H1 (cell line): ENCODE measurements around the gene ORC2. TPM values are rescaled to one million over a fixed set of nuclear protein-coding genes. Genes with fewer than 3 reads are reported as not detected.

ENCODE experiments used
- CTCF ChIA-PET: fragments of 300-600 bp; sonication (Branson Sonifier 250); formaldehyde crosslinking; loops from one replicate; lab custom pipeline; 2021; ENCODE audit not compliant: partially characterized antibody; lab: Charles Lee
- POLR2A ChIA-PET: fragments of 300-600 bp; sonication (Branson Sonifier 250); formaldehyde crosslinking; loops from one replicate; lab custom pipeline; 2021; ENCODE audit warnings: inconsistent platforms; ENCODE audit not compliant: partially characterized antibody; lab: Charles Lee
- DNase-seq, 2 experiments: peaks; one replicate each; pipeline versions ENCODE4 v3.0.0 to v3.0.0-alpha.2; 2010 to 2022; ENCODE audit warnings: low spot score in 2 of 2, low read depth in 1 of 2, mixed read lengths in 1 of 2
- FAIRE-seq: peaks from 2 replicates; lab custom pipeline; 2011; peaks lifted over from hg19 to GRCh38; lab: Jason Lieb, UNC
- H2AFZ ChIP-seq: 2 replicates; pipeline ENCODE4 v1.8.1; 2012; ENCODE audit warnings: low read length, inconsistent platforms
- H2AK5ac ChIP-seq: 2 replicates; pipeline ENCODE4 v1.6.1; 2013; ENCODE audit warnings: low read depth, low read length
- H2BK120ac ChIP-seq: replicated peaks from 2 replicates; pipeline ENCODE3; 2013; ENCODE audit warnings: low read depth, low read length, inconsistent platforms
- H2BK12ac ChIP-seq: 2 replicates; pipeline ENCODE4 v1.6.1; 2013; ENCODE audit warnings: low read depth, low read length
- H2BK15ac ChIP-seq: 2 replicates; pipeline ENCODE4 v1.6.1; 2013; ENCODE audit warnings: low read length
- H2BK20ac ChIP-seq: 2 replicates; pipeline ENCODE4 v1.6.1; 2013; ENCODE audit warnings: low read length
- H2BK5ac ChIP-seq: 2 replicates; pipeline ENCODE4 v1.6.1; 2013; ENCODE audit warnings: low read depth, low read length
- H3K14ac ChIP-seq: 2 replicates; pipeline ENCODE4 v1.6.1; 2013; ENCODE audit warnings: inconsistent platforms; ENCODE audit not compliant: insufficient read length
- H3K18ac ChIP-seq: 2 replicates; pipeline ENCODE4 v1.6.1; 2013; ENCODE audit warnings: low read length; ENCODE audit errors: extremely low read depth
- H3K23ac ChIP-seq: 2 replicates; pipeline ENCODE4 v1.6.1; 2013; ENCODE audit warnings: inconsistent platforms; ENCODE audit not compliant: insufficient read length
- H3K23me2 ChIP-seq: 2 replicates; pipeline ENCODE4 v1.6.1; 2013; ENCODE audit warnings: low read depth, low read length
- H3K27ac ChIP-seq: 2 replicates; pipeline ENCODE4 v1.6.1; 2011; ENCODE audit warnings: low read depth, low read length, inconsistent platforms
- H3K27me3 ChIP-seq, 4 experiments: replicated peaks in 1 of 4; 1 replicate in 1 of 4; 2 replicates in 3 of 4; pipeline versions ENCODE4 v1.6.1 to v1.8.1; 2011 to 2013; ENCODE audit warnings: low read length in 3 of 4, mild to moderate bottlenecking in 3 of 4, inconsistent platforms in 2 of 4, mixed read lengths in 2 of 4, moderate library complexity in 1 of 4; ENCODE audit not compliant: control insufficient read depth in 3 of 4, insufficient read depth in 3 of 4; ENCODE audit errors: extremely low read depth in 1 of 4
- H3K36me3 ChIP-seq, 4 experiments: 2 replicates each; pipeline versions ENCODE4 v1.6.1 to v1.8.1; 2011 to 2013; ENCODE audit warnings: mild to moderate bottlenecking in 4 of 4, low read length in 3 of 4, moderate library complexity in 2 of 4, control low read depth in 1 of 4, inconsistent platforms in 1 of 4; ENCODE audit not compliant: insufficient read depth in 4 of 4, control insufficient read depth in 2 of 4
- H3K4ac ChIP-seq: replicated peaks from 2 replicates; pipeline ENCODE3; 2013; ENCODE audit warnings: low read length, low read depth, mixed read lengths, inconsistent platforms; ENCODE audit not compliant: insufficient read length
- H3K4me1 ChIP-seq, 4 experiments: replicated peaks in 1 of 4; 1 replicate in 1 of 4; 2 replicates in 3 of 4; pipeline versions ENCODE4 v1.6.1 to v1.8.1; 2011 to 2013; ENCODE audit warnings: low read length in 3 of 4, inconsistent platforms in 2 of 4, mixed read lengths in 1 of 4; ENCODE audit not compliant: insufficient read depth in 4 of 4, control insufficient read depth in 3 of 4
- H3K4me2 ChIP-seq, 2 experiments: 2 replicates each; pipeline versions ENCODE4 v1.6.1 to v1.8.1; 2011 to 2013; ENCODE audit warnings: low read depth in 2 of 2, low read length in 2 of 2, control low read depth in 1 of 2, inconsistent platforms in 1 of 2, mild to moderate bottlenecking in 1 of 2; ENCODE audit not compliant: insufficient read depth in 1 of 2
- H3K4me3 ChIP-seq, 4 experiments: fragments of 200-600, 300-600 bp in 1 of 4; sonication (generic), shearing (Covaris generic), sonication (Bioruptor Twin) in 1 of 4; 2 replicates each; pipeline versions ENCODE4 v1.5.1 to v1.8.1; 2011 to 2016; ENCODE audit warnings: low read length in 4 of 4, low read depth in 3 of 4, control low read depth in 2 of 4, inconsistent platforms in 2 of 4, mild to moderate bottlenecking in 2 of 4, mixed read lengths in 1 of 4, moderate library complexity in 1 of 4; ENCODE audit not compliant: insufficient read depth in 2 of 4; ENCODE audit errors: extremely low read depth in 1 of 4
- H3K56ac ChIP-seq: replicated peaks from 2 replicates; pipeline ENCODE3; 2013; ENCODE audit warnings: low read depth, mild to moderate bottlenecking, mixed read lengths, low read length, inconsistent platforms; ENCODE audit not compliant: insufficient read length
- H3K79me1 ChIP-seq: 2 replicates; pipeline ENCODE4 v1.6.1; 2013; ENCODE audit warnings: low read depth, low read length, control low read depth
- H3K79me2 ChIP-seq, 2 experiments: 2 replicates each; pipeline versions ENCODE4 v1.6.1 to v1.8.1; 2012 to 2013; ENCODE audit warnings: low read length in 2 of 2, mild to moderate bottlenecking in 2 of 2, inconsistent platforms in 1 of 2; ENCODE audit not compliant: insufficient read depth in 2 of 2, control insufficient read depth in 1 of 2
- H3K9ac ChIP-seq, 4 experiments: replicated peaks in 1 of 4; 1 replicate in 1 of 4; 2 replicates in 3 of 4; pipeline versions ENCODE4 v1.6.1 to v1.8.1; 2011 to 2013; ENCODE audit warnings: low read depth in 3 of 4, low read length in 3 of 4, control low read depth in 2 of 4, mild to moderate bottlenecking in 2 of 4, moderate library complexity in 2 of 4, inconsistent platforms in 1 of 4; ENCODE audit errors: extremely low read depth in 1 of 4
- H3K9me3 ChIP-seq, 2 experiments: 2 replicates each; pipeline versions ENCODE4 v1.6.1 to v1.8.1; 2012 to 2013; ENCODE audit warnings: mild to moderate bottlenecking in 2 of 2, moderate library complexity in 2 of 2, control low read depth in 1 of 2, inconsistent platforms in 1 of 2, low read depth in 1 of 2, low read length in 1 of 2, mixed read lengths in 1 of 2; ENCODE audit not compliant: insufficient read depth in 2 of 2
- H4K20me1 ChIP-seq, 2 experiments: replicated peaks in 1 of 2; 2 replicates each; pipeline versions ENCODE3 to v1.8.1; 2011 to 2013; ENCODE audit warnings: inconsistent platforms in 2 of 2, low read length in 2 of 2, mild to moderate bottlenecking in 1 of 2; ENCODE audit not compliant: insufficient read depth in 2 of 2, control insufficient read depth in 1 of 2
- H4K5ac ChIP-seq: 2 replicates; pipeline ENCODE4 v1.6.1; 2013; ENCODE audit warnings: low read length, low read depth, mixed read lengths, inconsistent platforms; ENCODE audit not compliant: insufficient read length
- H4K8ac ChIP-seq: 2 replicates; pipeline ENCODE4 v1.8.0; 2013; ENCODE audit warnings: mild to moderate bottlenecking, moderate library complexity, low read length, inconsistent platforms; ENCODE audit not compliant: insufficient read depth; ENCODE audit errors: extremely low read depth
- H4K91ac ChIP-seq: replicated peaks from 2 replicates; pipeline ENCODE3; 2013; ENCODE audit warnings: low read length, mixed read lengths, inconsistent platforms; ENCODE audit not compliant: insufficient read length
- CREB1 ChIP-seq: IDR thresholded peaks from 2 replicates; pipeline ENCODE4 v1.6.1; 2012; ENCODE audit warnings: inconsistent platforms
- EGR1 ChIP-seq: IDR thresholded peaks from 2 replicates; pipeline ENCODE4 v1.6.1; 2011; ENCODE audit warnings: low read depth, low read length, borderline replicate concordance
- GABPA ChIP-seq: IDR thresholded peaks from 2 replicates; pipeline ENCODE4 v1.6.1; 2011; ENCODE audit warnings: mild to moderate bottlenecking, low read length, moderate library complexity, borderline replicate concordance; ENCODE audit not compliant: insufficient read depth
- HDAC6 ChIP-seq: IDR thresholded peaks from one replicate; pipeline ENCODE4 v1.7.1; 2012; ENCODE audit warnings: low read depth, mild to moderate bottlenecking, inconsistent platforms, low read length, moderate library complexity
- JUND ChIP-seq: IDR thresholded peaks from 2 replicates; pipeline ENCODE4 v1.6.1; 2011; ENCODE audit warnings: mild to moderate bottlenecking, improper control_type of control experiment, low read length
- SIN3A ChIP-seq, 2 experiments: IDR thresholded peaks in 1 of 2; conservative IDR thresholded peaks in 1 of 2; 2 replicates each; pipeline ENCODE4 v1.6.1; 2011 to 2012; ENCODE audit warnings: low read length in 2 of 2, improper control_type of control experiment in 1 of 2, low read depth in 1 of 2, mild to moderate bottlenecking in 1 of 2
- SIRT6 ChIP-seq: IDR thresholded peaks from one replicate; pipeline ENCODE4 v1.7.1; 2012; ENCODE audit warnings: low read length, inconsistent platforms
- SP1 ChIP-seq: IDR thresholded peaks from 2 replicates; pipeline ENCODE4 v1.6.1; 2011; ENCODE audit warnings: low read depth, low read length
- SP2 ChIP-seq: IDR thresholded peaks from 2 replicates; pipeline ENCODE4 v1.6.1; 2012; ENCODE audit warnings: mild to moderate bottlenecking, low read length, inconsistent platforms
- TBP ChIP-seq: IDR thresholded peaks from 2 replicates; pipeline ENCODE4 v1.6.1; 2011; ENCODE audit warnings: low read depth, low read length, improper control_type of control experiment
- WGBS, 2 experiments: shearing (Covaris generic) in 1 of 2; methylation state at CpG; one replicate each; pipeline versions ENCODE4 v1.1.6 to v1.1.7; 2013 to 2015; ENCODE audit warnings: low lambda C conversion rate in 2 of 2, mixed read lengths in 2 of 2, inconsistent platforms in 1 of 2, low coverage in 1 of 2, missing lambda C conversion rate in 1 of 2; ENCODE audit not compliant: insufficient replicate concordance in 2 of 2, insufficient coverage in 1 of 2, insufficient read length in 1 of 2; ENCODE audit errors: extremely low coverage in 1 of 2, missing lambda C conversion rate in 1 of 2; 5-methylcytosine and 5-hydroxymethylcytosine counted together
- polyA plus RNA-seq, 7 experiments: library from polyadenylated mRNA; depleted of rRNA in 3 of 7; stranded (reverse) in 5 of 7; unstranded in 2 of 7; fragments of >200 nt in 5 of 7; fragments of 200-250 nt in 2 of 7; gene quantifications; 1 replicate in 5 of 7; 2 replicates in 1 of 7; 4 replicates in 1 of 7; pipeline versions ENCODE4 v1.2.1 to v1.2.3, GENCODE V29; 2011 to 2013; ENCODE audit warnings: missing spikeins in 2 of 7, mixed read lengths in 2 of 7
- total RNA-seq: library from RNA; stranded (reverse); fragmentation: NEBNext Ultra II Directional; extraction: Animal tissue kit (Norgen Biotek cat#: 25700); gene quantifications from 2 replicates; pipeline ENCODE4 v1.2.1, GENCODE V29; 2021

ORC2 gene
- total and polyA plus RNA-seq, 2 of the 8 experiments (the other 6 are each of a cell fraction or from before 2014, with no cell fraction given): 7.1 to 89.8 TPM

DNA sequence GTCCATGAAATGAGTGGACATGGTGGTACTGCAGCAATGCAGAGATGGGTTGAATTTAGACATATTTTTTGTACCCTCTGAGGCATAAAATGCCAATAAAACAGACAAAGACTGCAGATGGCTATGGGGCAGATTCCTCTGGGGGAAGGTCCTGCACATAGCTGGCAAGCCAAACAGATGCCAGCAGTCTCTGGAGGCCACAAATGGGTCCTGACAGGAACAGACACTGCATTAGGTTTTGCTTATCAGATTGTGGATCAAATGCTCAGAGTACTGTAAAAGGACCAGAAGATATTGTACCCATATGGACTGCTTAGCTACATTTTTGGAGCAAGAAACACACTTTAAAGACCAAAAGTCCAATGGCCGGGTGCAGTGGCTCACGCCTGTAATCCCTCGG is 40.9 kb upstream of the ORC2 start:
- no peak for DNase-seq
- H3K9ac ChIP-seq: no peak overlapping the region
- no peak overlapping the region for H2BK5ac ChIP-seq
- H3K23me2 ChIP-seq: no peaks in the 10 kb centered on the region
- WGBS, 2 experiments: 96% methylated on average over 3 of the region's 3 CpGs; no CpG with 5 or more reads in 1 of the 2 experiments
- H2BK120ac ChIP-seq: no peak overlapping the region
- no peak overlapping the region for H3K27ac ChIP-seq
- no peaks in the 10 kb centered on the region for H3K27me3 ChIP-seq
- no peak overlapping the region for H2BK12ac ChIP-seq
- no peak overlapping the region for H3K56ac ChIP-seq
- no peaks in the 10 kb centered on the region for H4K20me1 ChIP-seq
- CTCF ChIA-PET: interaction anchor here (0.6 kb wide), 1 partner anchor 141 kb away, joined by 3 read pairs; no protein-coding TSS in a partner anchor
- H3K4me2 ChIP-seq: no peak overlapping the region
- no peaks in the 10 kb centered on the region for H3K9me3 ChIP-seq
- no peak overlapping the region for H4K8ac ChIP-seq
- POLR2A ChIA-PET: interaction anchor here (0.8 kb wide), 1 partner anchor 23 kb away, joined by 3 read pairs; no protein-coding TSS in a partner anchor
- H3K18ac ChIP-seq: no peak overlapping the region
- no peak for FAIRE-seq
- H4K91ac ChIP-seq: no peak overlapping the region
- no peaks in the 10 kb centered on the region for H3K79me1 ChIP-seq
- no peak overlapping the region for H3K4ac ChIP-seq
- no peak for TF ChIP-seq EGR1
- no peak for TF ChIP-seq SP1
- TF ChIP-seq TBP: no peak
- TF ChIP-seq CREB1: no peak
- TF ChIP-seq JUND: no peak
- no peak for TF ChIP-seq GABPA
- TF ChIP-seq HDAC6: no peak
- no peak for TF ChIP-seq SIN3A (conservative IDR thresholded peaks at IDR 0.05 in 1 of 2, IDR thresholded peaks at IDR 0.05 in 1 of 2; ENCODE audit: low read depth in 1 of 2, low read length in 2 of 2)
- no peak for TF ChIP-seq SIRT6
- no peak for TF ChIP-seq SP2
- H3K23ac ChIP-seq: no peak overlapping the region
- H3K4me1 ChIP-seq: no peaks in the 10 kb centered on the region
- no peaks in the 10 kb centered on the region for H3K79me2 ChIP-seq
- H3K14ac ChIP-seq: no peak overlapping the region
- no peak overlapping the region for H2AK5ac ChIP-seq
- no peaks in the 10 kb centered on the region for H3K36me3 ChIP-seq
- H3K4me3 ChIP-seq: no peak overlapping the region
- H2BK20ac ChIP-seq: no peak overlapping the region
- H2AFZ ChIP-seq: no peak overlapping the region
- H4K5ac ChIP-seq: no peak overlapping the region
- no peak overlapping the region for H2BK15ac ChIP-seq
